ENCODE measurements around the gene WDR31. TPM values are rescaled to one million over a fixed set of nuclear protein-coding genes. Genes with fewer than 3 reads are reported as not detected.

Gene WDR31
- total RNA-seq, 1 donor from 2014 or later, result 1.6 TPM

DNA sequence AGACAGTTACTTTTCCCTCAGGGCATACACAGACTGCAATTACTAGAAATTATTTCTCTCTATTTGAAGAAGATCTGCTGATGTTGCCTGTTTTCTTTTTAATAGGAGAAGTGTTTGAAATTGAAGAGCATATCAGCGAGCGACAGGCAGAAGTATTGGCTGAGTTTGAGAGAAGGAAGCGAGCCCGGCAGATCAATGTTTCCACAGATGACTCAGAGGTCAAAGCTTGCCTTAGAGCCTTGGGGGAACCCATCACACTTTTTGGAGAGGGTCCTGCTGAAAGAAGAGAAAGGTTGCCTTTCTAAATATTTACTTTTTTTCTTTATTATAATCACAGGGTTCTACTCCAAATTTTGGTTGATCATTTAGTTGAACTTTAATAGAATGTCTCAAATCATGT is 61.2 kb downstream of the WDR31 start:
- Histone ChIP-seq H3K36me3 (ENCODE audit: control insufficient read depth, insufficient read depth, low read length) (peaks cover 15% of the 10 kb centered on the region), H3K27me3 (ENCODE audit: control insufficient read depth, insufficient read depth, low read length) (no peaks in the 10 kb centered on the region), H3K4me3 (ENCODE audit: low read depth, low read length) (no peak overlapping the region)
- DNase-seq (ENCODE audit: low read depth) (no peak), FAIRE-seq (no peak)
- TF ChIP-seq, protein P1, sequence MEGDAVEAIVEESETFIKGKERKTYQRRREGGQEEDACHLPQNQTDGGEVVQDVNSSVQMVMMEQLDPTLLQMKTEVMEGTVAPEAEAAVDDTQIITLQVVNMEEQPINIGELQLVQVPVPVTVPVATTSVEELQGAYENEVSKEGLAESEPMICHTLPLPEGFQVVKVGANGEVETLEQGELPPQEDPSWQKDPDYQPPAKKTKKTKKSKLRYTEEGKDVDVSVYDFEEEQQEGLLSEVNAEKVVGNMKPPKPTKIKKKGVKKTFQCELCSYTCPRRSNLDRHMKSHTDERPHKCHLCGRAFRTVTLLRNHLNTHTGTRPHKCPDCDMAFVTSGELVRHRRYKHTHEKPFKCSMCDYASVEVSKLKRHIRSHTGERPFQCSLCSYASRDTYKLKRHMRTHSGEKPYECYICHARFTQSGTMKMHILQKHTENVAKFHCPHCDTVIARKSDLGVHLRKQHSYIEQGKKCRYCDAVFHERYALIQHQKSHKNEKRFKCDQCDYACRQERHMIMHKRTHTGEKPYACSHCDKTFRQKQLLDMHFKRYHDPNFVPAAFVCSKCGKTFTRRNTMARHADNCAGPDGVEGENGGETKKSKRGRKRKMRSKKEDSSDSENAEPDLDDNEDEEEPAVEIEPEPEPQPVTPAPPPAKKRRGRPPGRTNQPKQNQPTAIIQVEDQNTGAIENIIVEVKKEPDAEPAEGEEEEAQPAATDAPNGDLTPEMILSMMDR (IDR thresholded peaks at IDR 0.05; ENCODE audit: insufficient read depth, low read length, severe bottlenecking), result no peak

DNA sequence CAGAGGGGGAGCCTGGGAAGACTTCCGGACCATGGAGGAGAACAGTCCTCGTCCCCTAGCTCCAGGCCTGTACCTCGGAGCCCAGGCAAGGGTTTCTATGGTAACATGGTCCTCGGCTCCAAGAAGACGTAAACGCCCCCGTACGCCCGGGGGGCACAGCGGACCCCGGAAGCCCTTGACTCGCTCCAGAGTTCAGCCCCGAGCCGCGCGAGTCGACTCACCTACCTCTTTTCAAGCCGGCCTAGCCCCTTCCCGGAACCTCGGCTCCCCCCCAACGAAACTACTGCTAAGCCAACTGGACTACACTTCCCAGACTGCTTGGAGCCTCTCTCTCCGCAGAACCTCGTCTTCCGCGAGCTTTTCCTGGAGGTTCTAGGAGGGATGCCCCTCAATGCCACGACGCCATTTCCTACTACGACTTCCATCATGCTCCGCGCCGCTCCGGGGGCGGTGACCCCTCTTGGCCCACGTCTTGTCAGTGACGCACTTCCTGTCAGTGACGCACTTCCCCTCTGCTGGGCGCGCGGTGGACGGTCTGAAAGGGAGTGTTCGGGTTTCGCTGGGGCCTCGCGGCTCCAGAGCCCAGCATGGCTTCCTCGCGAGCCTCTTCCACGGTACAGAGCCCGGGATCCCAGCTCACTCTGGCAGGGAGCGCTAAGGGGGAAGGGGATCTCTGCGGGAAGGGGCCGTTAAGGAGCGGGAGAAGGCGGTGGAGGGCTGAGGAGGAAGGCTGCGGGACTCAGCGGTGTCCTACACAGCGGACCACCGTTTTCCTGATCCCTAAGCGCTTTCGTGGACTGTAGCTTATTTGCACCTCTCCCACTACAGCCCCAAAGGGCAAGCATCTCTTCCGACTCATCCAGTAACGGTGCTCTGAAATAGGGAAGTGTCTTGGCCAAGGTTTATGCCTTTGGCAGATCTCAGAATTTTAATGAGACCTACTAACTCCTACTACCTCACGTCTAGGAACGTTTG is 64.6 kb downstream of the WDR31 start, which contains the start of the genes CDC26 and PRPF4:
TSS of gene CDC26 (minus strand) at position 416 of the 975 bp plus-strand sequence. CDS start 3,065 bp downstream, outside the sequence.
TSS of gene PRPF4 (plus strand) at position 502 of the 975 bp plus-strand sequence. CDS start at position 588, 86 bp downstream.
- FAIRE-seq (no peak), DNase-seq (ENCODE audit: low read depth) (peak; percentile 93)
- Histone ChIP-seq H3K27me3 (ENCODE audit: control insufficient read depth, insufficient read depth, low read length) (no peaks in the 10 kb centered on the region), H3K36me3 (ENCODE audit: control insufficient read depth, insufficient read depth, low read length) (peaks cover 21% of the 10 kb centered on the region), H3K4me3 (ENCODE audit: low read depth, low read length) (peak within 1 kb of the TSS; percentile 85)
- TF ChIP-seq, protein P1 (IDR thresholded peaks at IDR 0.05; ENCODE audit: insufficient read depth, low read length, severe bottlenecking), result no peak

DNA sequence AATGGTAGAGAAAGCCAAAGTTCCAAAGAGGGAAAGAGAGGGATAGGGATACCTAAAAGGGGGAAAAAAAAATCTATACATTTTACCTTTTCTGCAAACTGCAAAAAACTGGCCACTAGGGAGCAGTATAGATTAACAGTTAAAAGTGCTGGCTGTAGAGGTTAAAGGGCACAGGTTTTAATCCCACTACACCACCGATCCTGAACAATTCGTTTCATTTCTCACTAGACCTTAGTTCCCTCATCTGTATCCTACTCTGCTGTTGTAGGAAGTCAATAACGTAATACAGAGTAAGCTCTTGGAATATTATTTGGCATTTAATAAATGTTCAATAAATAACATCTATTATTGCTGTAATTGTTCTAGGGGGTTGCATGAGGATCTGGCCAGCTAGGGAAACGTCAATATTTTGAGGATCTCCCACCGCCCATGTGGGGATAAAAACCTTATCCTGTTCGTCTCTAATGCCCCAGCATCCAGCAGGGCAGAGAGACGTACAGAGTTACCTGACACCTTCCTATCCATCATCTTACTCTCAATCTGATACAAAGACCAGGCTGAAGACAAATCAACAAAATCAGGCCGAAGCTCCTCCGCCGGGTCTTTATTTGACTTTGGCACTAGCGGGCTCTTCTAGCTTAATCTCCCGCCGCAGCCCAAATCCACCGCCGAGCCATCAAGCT is 65.5 kb downstream of the WDR31 start:
- TF ChIP-seq, protein P1 (IDR thresholded peaks at IDR 0.05; ENCODE audit: insufficient read depth, low read length, severe bottlenecking), result peak; percentile 61
- H3K36me3 ChIP-seq (ENCODE audit: control insufficient read depth, insufficient read depth, low read length), result peaks cover 17% of the 10 kb centered on the region
- peak; percentile 67 for DNase-seq (ENCODE audit: low read depth)
- no peak for FAIRE-seq
- H3K27me3 ChIP-seq (ENCODE audit: control insufficient read depth, insufficient read depth, low read length), result no peaks in the 10 kb centered on the region
- H3K4me3 ChIP-seq (ENCODE audit: low read depth, low read length), result peak overlapping the region; percentile 85

DNA sequence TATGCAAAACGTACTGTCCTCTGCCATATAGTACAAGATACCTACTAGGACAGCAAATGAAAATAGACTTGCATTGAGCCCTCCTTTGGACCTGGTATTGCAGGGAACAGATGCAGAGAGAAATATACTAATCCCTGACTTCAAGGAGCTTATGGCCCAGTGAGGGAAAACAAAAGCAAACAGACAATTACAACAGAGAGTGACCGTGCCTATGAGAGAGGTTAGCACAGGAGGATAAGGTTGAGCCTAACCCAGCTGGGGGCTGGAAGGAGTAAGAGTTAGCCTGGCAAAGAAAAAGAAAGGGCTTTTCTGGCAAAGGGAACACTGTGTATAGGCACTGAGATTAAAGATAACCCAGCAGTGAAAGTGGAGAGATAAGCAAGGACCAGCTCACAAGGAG is 70.2 kb downstream of the WDR31 start:
- TF ChIP-seq, protein P1 (IDR thresholded peaks at IDR 0.05; ENCODE audit: insufficient read depth, low read length, severe bottlenecking), result no peak
- Histone ChIP-seq H3K36me3 (ENCODE audit: control insufficient read depth, insufficient read depth, low read length) (peaks cover 15% of the 10 kb centered on the region), H3K27me3 (ENCODE audit: control insufficient read depth, insufficient read depth, low read length) (no peaks in the 10 kb centered on the region), H3K4me3 (ENCODE audit: low read depth, low read length) (no peak overlapping the region)
- DNase-seq (ENCODE audit: low read depth), result no peak
- no peak for FAIRE-seq

DNA sequence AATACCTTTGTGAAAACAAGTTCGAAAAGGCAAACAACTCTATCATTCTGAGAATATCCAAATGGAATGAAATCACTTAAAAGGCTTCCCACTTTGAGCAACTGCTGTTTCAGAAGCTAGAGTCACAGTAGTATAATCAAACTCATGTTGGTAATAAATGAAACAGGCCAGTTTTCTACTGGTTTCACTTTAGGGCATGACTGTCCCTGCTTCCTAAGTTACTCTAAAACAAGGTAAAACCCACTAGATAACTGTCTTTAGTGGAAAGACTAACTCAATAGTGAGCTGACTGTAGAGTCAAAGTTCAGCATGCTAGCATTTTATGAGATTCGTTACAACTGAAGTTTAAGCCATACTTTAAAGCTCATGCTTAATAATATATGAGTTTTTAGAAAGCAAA is 70.7 kb downstream of the WDR31 start:
- TF ChIP-seq, protein P1 (IDR thresholded peaks at IDR 0.05; ENCODE audit: insufficient read depth, low read length, severe bottlenecking), result no peak
- DNase-seq (ENCODE audit: low read depth) (no peak), FAIRE-seq (no peak)
- Histone ChIP-seq H3K4me3 (ENCODE audit: low read depth, low read length) (no peak overlapping the region), H3K36me3 (ENCODE audit: control insufficient read depth, insufficient read depth, low read length) (peaks cover 15% of the 10 kb centered on the region), H3K27me3 (ENCODE audit: control insufficient read depth, insufficient read depth, low read length) (no peaks in the 10 kb centered on the region)
